Peyer's patch (tissue), 4 donors: ENCODE results near the gene SCARF1.

ENCODE experiments used
- POLR2A ChIP-seq, 2 donors: fragments of 450-650 bp; IDR thresholded peaks; one replicate each; pipeline ENCODE4 v1.5.1; 2017; ENCODE audit warnings: antibody characterized with exemption in 2 of 2, mild to moderate bottlenecking in 2 of 2, moderate library complexity in 2 of 2
- TF ChIP-seq, protein P1 (sequence below), 6 experiments: fragments of 450-650 bp in 4 of 6; fragments of 200-600 bp in 2 of 6; sonication (generic) in 1 of 6; IDR thresholded peaks; one replicate each; pipeline ENCODE4 v1.5.1; 2017 to 2019; ENCODE audit warnings: antibody characterized with exemption in 6 of 6, mild to moderate bottlenecking in 3 of 6, moderate library complexity in 1 of 6

- TF ChIP-seq, protein P1, sequence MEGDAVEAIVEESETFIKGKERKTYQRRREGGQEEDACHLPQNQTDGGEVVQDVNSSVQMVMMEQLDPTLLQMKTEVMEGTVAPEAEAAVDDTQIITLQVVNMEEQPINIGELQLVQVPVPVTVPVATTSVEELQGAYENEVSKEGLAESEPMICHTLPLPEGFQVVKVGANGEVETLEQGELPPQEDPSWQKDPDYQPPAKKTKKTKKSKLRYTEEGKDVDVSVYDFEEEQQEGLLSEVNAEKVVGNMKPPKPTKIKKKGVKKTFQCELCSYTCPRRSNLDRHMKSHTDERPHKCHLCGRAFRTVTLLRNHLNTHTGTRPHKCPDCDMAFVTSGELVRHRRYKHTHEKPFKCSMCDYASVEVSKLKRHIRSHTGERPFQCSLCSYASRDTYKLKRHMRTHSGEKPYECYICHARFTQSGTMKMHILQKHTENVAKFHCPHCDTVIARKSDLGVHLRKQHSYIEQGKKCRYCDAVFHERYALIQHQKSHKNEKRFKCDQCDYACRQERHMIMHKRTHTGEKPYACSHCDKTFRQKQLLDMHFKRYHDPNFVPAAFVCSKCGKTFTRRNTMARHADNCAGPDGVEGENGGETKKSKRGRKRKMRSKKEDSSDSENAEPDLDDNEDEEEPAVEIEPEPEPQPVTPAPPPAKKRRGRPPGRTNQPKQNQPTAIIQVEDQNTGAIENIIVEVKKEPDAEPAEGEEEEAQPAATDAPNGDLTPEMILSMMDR (IDR thresholded peaks at IDR 0.05), result no peak
- TF ChIP-seq POLR2A (IDR thresholded peaks at IDR 0.05), result no peak
These were observed 7.4 kb downstream of the SCARF1 start for GRCh38 chr17:1638171-1638590.
